ENCODE measurements around the gene ACP7.
A peak's percentile ranks its signal among the peaks of the same experiment; 100 is the strongest.

The ACP7 gene

GRCh38 chr19:39047073-39047472 is 37.1 kb upstream of the ACP7 start:
- DNase-seq (ENCODE audit: low read depth): no peak
- no peak overlapping the region for H3K4me3 ChIP-seq (ENCODE audit: low read length)

GRCh38 chr19:39052243-39052746 is 31.9 kb upstream of the ACP7 start:
- peak; percentile 56 for DNase-seq (ENCODE audit: low read depth)
- TF ChIP-seq CTCF (conservative IDR thresholded peaks at IDR 0.05; ENCODE audit: low read length): peak; percentile 78
- H3K4me3 ChIP-seq (ENCODE audit: low read length): no peak overlapping the region

More at GRCh38 chr19:39047073-39047472, 37.1 kb upstream of the ACP7 start:
- no peak for TF ChIP-seq CTCF (conservative IDR thresholded peaks at IDR 0.05; ENCODE audit: low read length)

GRCh38 chr19:39052846-39053245 is 31.3 kb upstream of the ACP7 start:
- no peak for DNase-seq (ENCODE audit: low read depth)
- no peak overlapping the region for H3K4me3 ChIP-seq (ENCODE audit: low read length)
- TF ChIP-seq CTCF (conservative IDR thresholded peaks at IDR 0.05; ENCODE audit: low read length): no peak

- TF ChIP-seq CTCF (conservative IDR thresholded peaks at IDR 0.05; ENCODE audit: low read length): no peak
- DNase-seq (ENCODE audit: low read depth): no peak
- no peak overlapping the region for H3K4me3 ChIP-seq (ENCODE audit: low read length)
Measured at GRCh38 chr19:39053276-39054090, 30.7 kb upstream of the ACP7 start.

- no peak for TF ChIP-seq CTCF (conservative IDR thresholded peaks at IDR 0.05; ENCODE audit: low read length)
- DNase-seq (ENCODE audit: low read depth): no peak
- no peak overlapping the region for H3K4me3 ChIP-seq (ENCODE audit: low read length)
Measured at GRCh38 chr19:39054091-39054470, 30.1 kb upstream of the ACP7 start.

GRCh38 chr19:39057615-39058014 is 26.6 kb upstream of the ACP7 start:
- no peak for TF ChIP-seq CTCF (conservative IDR thresholded peaks at IDR 0.05; ENCODE audit: low read length)
- no peak for DNase-seq (ENCODE audit: low read depth)
- H3K4me3 ChIP-seq (ENCODE audit: low read length): no peak overlapping the region

- H3K4me3 ChIP-seq (ENCODE audit: low read length): no peak overlapping the region
- TF ChIP-seq CTCF (conservative IDR thresholded peaks at IDR 0.05; ENCODE audit: low read length): no peak
- no peak for DNase-seq (ENCODE audit: low read depth)
Measured at GRCh38 chr19:39059302-39059701, 24.9 kb upstream of the ACP7 start.
